HepG2 (cell line): ENCODE data around the gene CHKB. TPM values are rescaled to one million over a fixed set of nuclear protein-coding genes. Genes with fewer than 3 reads are reported as not detected.

Source experiments
- AGO2 ChIP-seq: fragments of 200-400 bp; formaldehyde crosslinking; optimal IDR thresholded peaks from 2 replicates; pipeline ENCODE3; 2017; ENCODE audit warnings: mild to moderate bottlenecking, low read depth, low read length, moderate library complexity
- AKNA ChIP-seq: sonication (generic); formaldehyde crosslinking; IDR thresholded peaks from 2 replicates; pipeline ENCODE4 v1.4.0; 2020; ENCODE audit warnings: missing genetic modification reagents, borderline replicate concordance
- ASH2L ChIP-seq: fragments of 300-600, 200-600 bp; sonication (generic); IDR thresholded peaks from 2 replicates; pipeline ENCODE4 v1.7.0; 2017; ENCODE audit warnings: low read depth, mild to moderate bottlenecking, moderate library complexity, mixed read lengths, low read length; ENCODE audit not compliant: insufficient read length
- ATF4 ChIP-seq, 2 experiments: fragments of 450-650 bp in 1 of 2; sonication (generic) in 1 of 2; formaldehyde crosslinking; IDR thresholded peaks; 2 replicates each; pipeline versions ENCODE4 v1.5.0 to v1.8.0; 2020 to 2022; ENCODE audit warnings: mild to moderate bottlenecking in 1 of 2, missing genetic modification reagents in 1 of 2
- ETV5 ChIP-seq: IDR thresholded peaks from 2 replicates; pipeline ENCODE4 v1.6.1; 2018; ENCODE audit warnings: missing biosample characterization, missing genetic modification reagents, inconsistent platforms, borderline replicate concordance
- EZH2 ChIP-seq: conservative IDR thresholded peaks from 2 replicates; pipeline ENCODE4 v1.6.1; 2012; ENCODE audit warnings: mild to moderate bottlenecking, low read depth, low read length, moderate library complexity
- MED8 ChIP-seq: sonication (generic); formaldehyde crosslinking; IDR thresholded peaks from 2 replicates; pipeline ENCODE4 v1.8.1; 2023; ENCODE audit warnings: mild to moderate bottlenecking, missing genetic modification reagents; ENCODE audit not compliant: insufficient replicate concordance
- REL ChIP-seq: sonication (generic); formaldehyde crosslinking; conservative IDR thresholded peaks from 2 replicates; pipeline ENCODE4 v1.8.0; 2022; ENCODE audit warnings: mild to moderate bottlenecking, missing genetic modification reagents, moderate library complexity
- REXO4 ChIP-seq: sonication (generic); formaldehyde crosslinking; IDR thresholded peaks from 2 replicates; pipeline ENCODE4 v1.8.0; 2022; ENCODE audit warnings: missing genetic modification reagents, mild to moderate bottlenecking, borderline replicate concordance
- TOPORS ChIP-seq: sonication (generic); formaldehyde crosslinking; IDR thresholded peaks from 2 replicates; pipeline ENCODE4 v1.8.0; 2023; ENCODE audit warnings: mild to moderate bottlenecking, missing genetic modification reagents
- ZBTB39 ChIP-seq: sonication (generic); formaldehyde crosslinking; IDR thresholded peaks from 2 replicates; pipeline ENCODE4 v1.5.0; 2020; ENCODE audit warnings: missing genetic modification reagents
- ZFP41 ChIP-seq: sonication (generic); formaldehyde crosslinking; IDR thresholded peaks from 2 replicates; pipeline ENCODE4 v1.4.0; 2020; ENCODE audit warnings: mild to moderate bottlenecking, missing genetic modification reagents, borderline replicate concordance
- ZKSCAN5 ChIP-seq: sonication (generic); formaldehyde crosslinking; IDR thresholded peaks from 2 replicates; pipeline ENCODE4 v1.5.1; 2020; ENCODE audit warnings: mild to moderate bottlenecking, missing genetic modification reagents
- ZNF180 ChIP-seq: sonication (generic); formaldehyde crosslinking; IDR thresholded peaks from 2 replicates; pipeline ENCODE4 v1.4.0; 2020; ENCODE audit warnings: low read depth, missing genetic modification reagents, borderline replicate concordance
- ZNF333 ChIP-seq: sonication (generic); formaldehyde crosslinking; IDR thresholded peaks from 2 replicates; pipeline ENCODE4 v1.4.0; 2020; ENCODE audit warnings: mild to moderate bottlenecking, missing genetic modification reagents, borderline replicate concordance
- ZNF530 ChIP-seq: sonication (generic); formaldehyde crosslinking; IDR thresholded peaks from 2 replicates; pipeline ENCODE4 v1.5.0; 2020; ENCODE audit warnings: low read depth, mild to moderate bottlenecking, missing genetic modification reagents
- ZNF567 ChIP-seq: sonication (generic); formaldehyde crosslinking; IDR thresholded peaks from 2 replicates; pipeline ENCODE4 v1.8.1; 2023; ENCODE audit warnings: mild to moderate bottlenecking, missing genetic modification reagents, borderline replicate concordance
- ZNF672 ChIP-seq: sonication (generic); formaldehyde crosslinking; IDR thresholded peaks from 2 replicates; pipeline ENCODE4 v1.8.1; 2022; ENCODE audit warnings: missing genetic modification reagents
- ZNF800 ChIP-seq: sonication (generic); formaldehyde crosslinking; IDR thresholded peaks from 2 replicates; pipeline ENCODE4 v1.4.0; 2020; ENCODE audit warnings: missing genetic modification reagents
- polyA plus RNA-seq, 8 experiments: library from polyadenylated mRNA; depleted of rRNA in 3 of 8; stranded (reverse) in 7 of 8; unstranded in 1 of 8; fragments of >200 nt; fragmentation: Illumina TruSeq in 4 of 8; extraction: Trizol in 4 of 8; gene quantifications; 2 replicates each; pipeline versions ENCODE4 v1.2.1 to v1.2.3, GENCODE V29; 2011 to 2016; ENCODE audit warnings: low read depth in 4 of 8, missing spikeins in 1 of 8, mixed read lengths in 1 of 8; ENCODE audit not compliant: insufficient read depth in 1 of 8
- total RNA-seq, 5 experiments: library from RNA; depleted of rRNA; stranded (reverse); fragments of >200 nt; fragmentation: Illumina TruSeq; extraction: Trizol; gene quantifications; 2 replicates each; pipeline ENCODE4 v1.2.3, GENCODE V29; 2016; ENCODE audit warnings: low read depth in 1 of 5

The CHKB gene
- total and polyA plus RNA-seq, 2 of the 13 experiments (the other 11 are each of a cell fraction or from before 2014, with no cell fraction given), result 24.5 to 42.7 TPM

GRCh38 chr22:50599816-50600455 is 17.3 kb upstream of the CHKB start (continued):
- peak; percentile 96 for TF ChIP-seq AKNA (CRISPR knock-in tag)
- peak; percentile 96 for TF ChIP-seq REXO4 (CRISPR knock-in tag)
- TF ChIP-seq ZBTB39 (CRISPR knock-in tag), result peak; percentile 92
- no peak for TF ChIP-seq ASH2L
- TF ChIP-seq ZNF333 (CRISPR knock-in tag), result peak; percentile 99
- TF ChIP-seq ZNF800 (CRISPR knock-in tag), result peak; percentile 96
- peak; percentile 96; the same call in 1 of the 2 replicates for TF ChIP-seq ZNF180 (CRISPR knock-in tag)
- TF ChIP-seq REL (CRISPR knock-in tag), result peak; percentile 99
- peak; percentile 80 for TF ChIP-seq ETV5 (CRISPR knock-in tag)
- peak in 1 of 2 experiments; percentile 82; a peak in 2 of 4 replicates for TF ChIP-seq ATF4 (CRISPR knock-in tag; IDR thresholded peaks at IDR 0.05)
- no peak for TF ChIP-seq AGO2
- peak; percentile 98 for TF ChIP-seq ZFP41 (CRISPR knock-in tag)
- peak; percentile 79 for TF ChIP-seq ZKSCAN5 (CRISPR knock-in tag)
- no peak for TF ChIP-seq MED8
- peak; percentile 98 for TF ChIP-seq ZNF530 (CRISPR knock-in tag)
- TF ChIP-seq ZNF567 (CRISPR knock-in tag), result no peak
- TF ChIP-seq ZNF672, result peak; percentile 90
- no peak for TF ChIP-seq EZH2
- TF ChIP-seq TOPORS (CRISPR knock-in tag), result peak; percentile 94
